HG03097 (cell line): Measurements from ENCODE around the gene CFAP299.

Source experiments
- ATAC-seq: cut with Tn5 transposase; IDR thresholded peaks from one replicate; pipeline ENCODE4 v1.9.1; 2021; ENCODE audit not compliant: unreplicated experiment, low FRiP score

CFAP299 gene

DNA sequence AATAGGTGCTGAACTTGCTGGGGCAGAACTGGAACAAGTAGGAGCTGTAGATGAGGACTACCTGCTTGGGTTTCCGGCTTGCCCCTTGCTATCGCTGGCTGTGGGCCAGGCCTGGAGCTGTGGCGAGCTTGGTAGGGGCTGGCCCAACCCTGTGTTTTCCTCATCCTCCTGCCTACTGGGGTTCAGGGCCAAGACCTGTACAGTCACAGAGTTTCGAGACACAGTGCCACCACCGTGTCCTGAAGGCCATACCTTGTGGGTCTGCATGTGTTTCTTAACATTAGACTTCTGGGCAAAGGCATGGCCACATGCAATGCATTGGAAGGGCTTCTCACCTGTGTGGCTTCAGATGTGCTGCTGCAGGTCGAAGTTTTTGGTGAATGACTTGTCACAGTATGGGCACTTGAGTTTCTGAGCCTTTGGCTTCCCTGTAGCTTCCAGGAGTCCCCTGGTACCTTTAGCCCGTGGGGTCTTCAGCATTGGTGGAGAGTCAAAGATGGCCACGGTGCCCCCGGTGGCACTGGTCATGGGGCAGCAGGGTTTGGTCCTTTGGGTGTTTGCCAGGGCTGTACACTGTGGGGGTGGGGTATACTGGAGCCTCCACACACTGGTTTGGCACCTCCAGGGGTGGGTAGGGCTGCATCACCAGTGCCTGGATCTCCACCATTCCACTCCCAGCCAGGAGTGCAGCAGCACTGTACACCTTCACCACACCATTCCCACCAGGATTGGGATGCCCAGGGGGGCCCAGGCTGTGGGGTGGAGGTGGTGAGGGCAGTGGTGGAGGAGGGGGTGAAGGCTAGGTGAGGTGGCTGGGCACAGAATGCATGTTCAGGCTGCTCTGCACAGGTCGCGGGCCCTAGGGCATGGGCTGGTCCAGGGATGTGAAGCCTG is 52.1 kb downstream of the CFAP299 start:
- ATAC-seq: no peak

- ATAC-seq: no peak
These were observed 52.7 kb downstream of the CFAP299 start for GRCh38 chr4:80388284-80388607.

DNA sequence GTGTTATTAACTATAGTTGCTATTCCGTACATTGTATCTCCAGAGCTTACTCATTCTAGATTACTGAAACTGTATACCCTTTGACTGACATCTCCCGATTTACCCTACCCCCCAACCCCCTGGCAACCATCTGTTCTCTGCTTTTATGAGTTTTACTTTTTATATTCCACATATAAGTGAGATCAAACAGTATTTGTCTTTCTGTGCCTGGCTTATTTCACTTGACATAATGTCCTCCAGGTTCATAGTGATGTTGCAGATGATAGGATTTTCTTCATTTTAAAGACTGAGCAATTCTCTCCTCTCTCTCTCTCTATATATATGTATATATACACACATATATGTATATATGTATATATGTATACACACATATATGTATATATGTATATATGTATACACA is 54.6 kb downstream of the CFAP299 start:
- ATAC-seq: no peak

DNA sequence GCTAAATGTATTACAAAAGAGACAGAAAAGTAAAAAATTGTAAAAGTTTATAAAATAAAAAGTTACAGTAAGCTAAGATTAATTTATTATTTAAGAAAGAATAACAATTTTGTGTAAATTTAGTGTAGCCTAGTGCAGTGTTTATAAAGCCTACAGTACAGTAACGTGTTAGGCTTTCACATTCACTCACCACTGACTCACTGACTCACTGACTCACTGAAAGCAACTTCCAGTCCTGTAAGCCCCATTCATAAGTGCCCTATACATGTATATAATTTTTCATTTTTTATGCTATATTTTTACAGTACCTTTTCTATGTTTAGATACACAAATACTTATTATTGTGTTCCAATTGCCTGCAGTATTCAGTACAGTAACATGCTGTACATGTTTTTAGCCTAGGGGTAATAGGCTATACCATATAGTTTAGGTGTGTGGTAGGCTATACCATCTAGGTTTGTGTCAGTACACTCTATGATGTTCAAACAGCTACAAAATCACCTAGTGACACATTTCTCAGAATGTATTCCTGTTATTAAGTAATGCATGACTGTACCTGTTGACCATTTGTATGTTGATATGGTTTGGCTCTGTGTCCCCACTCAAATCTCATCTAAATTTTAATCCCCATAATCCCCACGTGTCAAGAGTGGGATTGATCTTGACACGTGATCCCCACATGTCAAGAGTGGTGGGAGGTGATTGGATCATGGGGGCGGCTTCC is 57.9 kb downstream of the CFAP299 start:
- ATAC-seq: no peak

GRCh38 chr4:80393970-80394250 is 58.4 kb downstream of the CFAP299 start:
- no peak for ATAC-seq

GRCh38 chr4:80407246-80407645 is 71.7 kb downstream of the CFAP299 start:
- no peak for ATAC-seq

DNA sequence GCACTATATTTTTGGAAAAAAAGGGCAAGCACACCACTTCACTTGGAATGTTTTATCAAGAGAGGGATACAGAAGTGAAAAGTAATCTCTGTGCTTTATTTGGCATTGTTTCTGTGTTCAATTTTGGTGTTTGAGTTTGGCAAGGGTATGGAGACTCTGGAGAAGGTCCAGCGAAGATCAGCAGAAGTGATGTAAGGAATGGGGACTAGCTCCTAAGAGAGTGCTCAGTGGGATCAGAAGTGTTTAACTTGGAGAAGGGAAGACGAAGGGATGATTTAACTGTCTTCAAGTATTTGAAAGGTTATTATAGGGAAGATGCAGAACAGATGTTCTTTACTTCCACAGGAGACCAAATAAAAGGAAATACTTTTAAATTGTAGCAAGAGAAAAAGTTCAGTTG is 74.3 kb downstream of the CFAP299 start:
- no peak for ATAC-seq

- no peak for ATAC-seq
These were observed 76.8 kb downstream of the CFAP299 start for GRCh38 chr4:80412322-80412721.

- no peak for ATAC-seq
These were observed 77.6 kb downstream of the CFAP299 start for GRCh38 chr4:80413086-80413485.

GRCh38 chr4:80417019-80417418 is 81.5 kb downstream of the CFAP299 start:
- no peak for ATAC-seq

DNA sequence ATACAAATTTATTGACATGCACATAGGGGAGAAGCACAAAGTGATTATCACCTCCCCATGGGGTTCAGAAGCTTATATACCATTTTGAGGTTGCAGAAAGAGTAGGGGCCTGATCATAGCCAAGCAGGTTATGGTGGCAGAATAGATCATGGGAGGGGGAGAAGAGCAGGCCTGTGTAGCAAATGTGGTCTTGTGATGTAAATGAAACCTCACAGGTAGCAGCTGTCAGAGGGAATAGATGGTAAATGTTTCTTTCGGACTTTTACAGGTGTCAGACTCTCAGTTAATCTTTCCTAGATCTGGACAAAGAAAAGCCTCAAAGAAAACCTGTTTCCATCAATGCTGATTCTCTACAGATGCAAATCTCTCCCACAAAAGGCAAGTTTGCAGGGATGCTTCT is 84.4 kb downstream of the CFAP299 start:
- ATAC-seq: no peak

DNA sequence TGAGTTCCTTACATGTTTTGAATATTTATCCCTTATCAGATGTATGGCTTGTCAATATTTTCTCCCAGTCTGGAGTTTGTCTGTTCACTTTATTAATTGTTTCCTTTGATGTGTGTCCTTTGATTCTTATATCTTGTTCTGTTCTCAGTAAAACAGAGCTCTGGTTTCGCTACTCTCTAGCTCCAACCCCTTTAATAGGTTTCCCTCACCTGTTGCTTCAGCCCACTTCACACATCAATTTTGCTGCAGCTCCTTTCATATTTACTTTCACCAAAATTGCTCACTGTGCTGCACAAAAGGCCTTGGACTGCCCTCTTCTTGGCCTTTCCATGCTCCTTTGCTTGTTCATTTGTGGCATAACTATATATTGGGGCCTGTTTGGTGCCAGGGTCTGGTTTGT is 85.1 kb downstream of the CFAP299 start:
- ATAC-seq: no peak

GRCh38 chr4:80422727-80423404 is 87.3 kb downstream of the CFAP299 start:
- ATAC-seq: no peak

DNA sequence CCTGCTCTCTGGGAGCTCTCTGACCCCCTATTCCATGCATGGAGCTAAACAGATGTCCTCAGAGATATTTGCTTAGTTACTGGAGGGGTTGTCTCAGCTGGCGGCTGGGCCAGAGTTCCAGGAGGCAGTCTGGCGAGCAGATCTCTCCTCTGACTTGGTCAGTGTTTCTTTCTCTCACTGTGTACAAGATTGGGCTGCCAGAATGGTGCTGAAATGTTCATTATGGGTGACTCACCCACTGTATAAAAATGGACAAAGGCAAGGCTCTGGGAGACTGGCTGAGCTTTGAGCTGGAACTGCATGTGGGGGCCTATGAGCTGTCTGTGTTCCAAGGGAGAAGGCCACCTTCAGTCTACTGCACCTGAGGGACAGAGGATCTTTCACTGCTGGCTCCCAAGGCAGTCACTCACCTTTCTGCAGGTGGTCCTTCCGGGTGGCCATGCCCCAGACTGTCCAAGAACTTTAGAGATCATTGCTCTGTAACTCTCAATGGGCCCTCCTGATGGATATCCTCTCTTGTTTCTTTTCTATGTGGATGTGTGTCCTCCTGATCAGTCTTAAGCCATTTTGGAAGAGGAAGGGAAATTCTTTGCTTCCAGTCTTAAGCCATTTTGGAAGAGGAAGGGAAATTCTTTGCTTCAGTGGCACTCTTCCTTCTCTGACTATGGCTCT is 88.2 kb downstream of the CFAP299 start:
- ATAC-seq: no peak

- no peak for ATAC-seq
These were observed 88.7 kb downstream of the CFAP299 start for GRCh38 chr4:80424225-80424581.

GRCh38 chr4:80425124-80426100 is 89.9 kb downstream of the CFAP299 start:
- ATAC-seq: no peak

- ATAC-seq: no peak
These were observed 95.9 kb downstream of the CFAP299 start for GRCh38 chr4:80431203-80431965.

DNA sequence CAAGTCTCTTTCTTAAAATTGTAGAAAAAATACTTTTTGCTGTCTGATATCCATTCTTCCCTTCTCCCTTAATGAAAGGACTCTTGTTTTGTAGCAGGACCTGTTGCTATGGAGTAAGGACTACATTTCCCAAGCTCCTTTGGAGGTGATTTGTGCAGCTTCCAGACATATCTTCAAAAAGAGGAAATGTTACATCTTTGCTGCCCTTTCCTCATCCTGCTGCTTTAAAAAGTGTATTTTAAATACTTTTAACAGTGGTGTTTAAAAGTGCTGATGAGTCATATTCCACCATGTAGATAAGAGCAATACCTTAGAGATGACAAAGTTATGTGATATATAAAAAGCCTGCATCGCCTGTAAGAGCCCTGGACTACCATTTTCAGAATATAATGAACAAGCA is 98.7 kb downstream of the CFAP299 start:
- no peak for ATAC-seq

GRCh38 chr4:80438016-80438415 is 102.5 kb downstream of the CFAP299 start:
- no peak for ATAC-seq
